ENCODE results near the gene MAGEH1.
"Not testable (repeated sequence)": the region's sequence is repeated elsewhere in the genome, so short reads cannot be mapped to it uniquely, and the experiment has no call there.

MAGEH1 gene

GRCh38 chrX:55451990-55452832 is at the start of gene MAGEH1:
Gene MAGEH1 (plus strand): TSS chrX:55452127. CDS start chrX:55452375, 248 bp downstream.
- peak; percentile 91 for DNase-seq

- DNase-seq: peak; percentile 60
These were observed 24.8 kb upstream of the MAGEH1 start for GRCh38 chrX:55427079-55427478.

- DNase-seq: not testable (repeated sequence)
These were observed 8.5 kb upstream of the MAGEH1 start for GRCh38 chrX:55443468-55443867.

- DNase-seq: no peak
These were observed 1.7 kb upstream of the MAGEH1 start for GRCh38 chrX:55450259-55450658.

GRCh38 chrX:55451141-55451540 is 786 bp upstream of the MAGEH1 start:
- DNase-seq: no peak

GRCh38 chrX:55451626-55451989 is 319 bp upstream of the MAGEH1 start:
- no peak for DNase-seq

- DNase-seq: no peak
These were observed 852 bp downstream of the MAGEH1 start for GRCh38 chrX:55452833-55453124.

- DNase-seq: not testable (repeated sequence)
These were observed 3.8 kb downstream of the MAGEH1 start for GRCh38 chrX:55455708-55456107.

GRCh38 chrX:55459426-55459825 is 7.5 kb downstream of the MAGEH1 start:
- not testable (repeated sequence) for DNase-seq

GRCh38 chrX:55459926-55460325 is 8.0 kb downstream of the MAGEH1 start:
- DNase-seq: not testable (repeated sequence)

- DNase-seq: not testable (repeated sequence)
These were observed 12.1 kb downstream of the MAGEH1 start for GRCh38 chrX:55464050-55464449.

- not testable (repeated sequence) for DNase-seq
These were observed 13.2 kb downstream of the MAGEH1 start for GRCh38 chrX:55465108-55465507.

GRCh38 chrX:55465791-55466190 is 13.9 kb downstream of the MAGEH1 start:
- not testable (repeated sequence) for DNase-seq

- not testable (repeated sequence) for DNase-seq
These were observed 28.0 kb downstream of the MAGEH1 start for GRCh38 chrX:55479956-55480355.

- no peak for DNase-seq
These were observed 28.6 kb downstream of the MAGEH1 start for GRCh38 chrX:55480390-55481062.

GRCh38 chrX:55484948-55485347 is 33.0 kb downstream of the MAGEH1 start:
- DNase-seq: no peak

GRCh38 chrX:55486736-55487135 is 34.8 kb downstream of the MAGEH1 start:
- DNase-seq: no peak

- DNase-seq: no peak
These were observed 35.2 kb downstream of the MAGEH1 start for GRCh38 chrX:55487143-55487542.

- DNase-seq: no peak
These were observed 36.2 kb downstream of the MAGEH1 start for GRCh38 chrX:55488006-55488592.

- DNase-seq: peak; percentile 86
These were observed 36.8 kb downstream of the MAGEH1 start for GRCh38 chrX:55488593-55489313.

- DNase-seq: peak; percentile 62
These were observed 37.5 kb downstream of the MAGEH1 start, which contains the start of gene USP51 for GRCh38 chrX:55489314-55490009. Gene USP51 (minus strand): TSS chrX:55489848. CDS start chrX:55488939, 909 bp downstream.

- DNase-seq: no peak
These were observed 38.2 kb downstream of the MAGEH1 start for GRCh38 chrX:55490121-55490520.

- DNase-seq: no peak
These were observed 39.0 kb downstream of the MAGEH1 start for GRCh38 chrX:55490974-55491373.

All from activated effector memory CD4-positive, alpha-beta T cell treated with anti-CD3 and anti-CD28 coated beads, Interleukin-2, amount 50 U/mL, for 16 hours (primary cell).